ENCODE data around the gene PTPRM. TPM values are rescaled to one million over a fixed set of nuclear protein-coding genes. Genes with fewer than 3 reads are reported as not detected.

PTPRM gene
- total and polyA plus RNA-seq, 4 donors = 9.2 to 23.0 (median 12.7) TPM

GRCh38 chr18:7568426-7568825 lies 1.3 kb downstream of the PTPRM start:
- peak; percentile 53 for DNase-seq (ENCODE audit: low spot score)
- Histone ChIP-seq H3K4me3 (ENCODE audit: low read depth in 1 of 3, low read length in 3 of 3) (peak overlapping the region; percentile 44 to 97 (median 84)), H3K4me1 (ENCODE audit: control insufficient read depth in 4 of 4, insufficient read depth in 4 of 4, low read length in 3 of 4) (peaks cover 12 to 19% (median 14%) of the 10 kb centered on the region in 4 donors), H3K36me3 (ENCODE audit: control insufficient read depth in 4 of 4, insufficient read depth in 3 of 4, low read depth in 1 of 4, low read length in 3 of 4) (no peaks in the 10 kb centered on the region), H3K9me3 (ENCODE audit: control insufficient read depth in 4 of 4, low read length in 3 of 4) (no peaks in the 10 kb centered on the region), H3K9ac (ENCODE audit: low read depth in 1 of 2, low read length in 2 of 2) (peak overlapping the region in 1 of 2 donors; percentile 72), H3K27ac (ENCODE audit: low read depth in 1 of 2, low read length in 2 of 2) (peak overlapping the region; percentile 87 to 91), H3K27me3 (ENCODE audit: control insufficient read depth in 4 of 4, insufficient read depth in 4 of 4, low read length in 3 of 4) (no peaks in the 10 kb centered on the region)
- TF ChIP-seq REST (IDR thresholded peaks at IDR 0.05) = no peak
- peak in 1 of 2 donors; percentile 57 for TF ChIP-seq EGR1 (IDR thresholded peaks at IDR 0.05; ENCODE audit: low read depth in 2 of 2)
- TF ChIP-seq RAD21 (IDR thresholded peaks at IDR 0.05) = peak; percentile 20 to 43
- no peak for TF ChIP-seq ATF3 (IDR thresholded peaks at IDR 0.05)
- no peak for TF ChIP-seq MAX (IDR thresholded peaks at IDR 0.05)
- TF ChIP-seq CTCF (IDR thresholded peaks at IDR 0.05; ENCODE audit: low read depth, low read length, missing input control) = peak; percentile 20
- WGBS = 2% methylated on average over 44 of the region's 44 CpGs

- Histone ChIP-seq H3K9ac (ENCODE audit: low read depth in 1 of 2, low read length in 2 of 2) (no peak overlapping the region), H3K27ac (ENCODE audit: low read depth in 1 of 2, low read length in 2 of 2) (no peak overlapping the region), H3K4me3 (ENCODE audit: low read depth in 1 of 3, low read length in 3 of 3) (no peak overlapping the region), H3K36me3 (ENCODE audit: control insufficient read depth in 4 of 4, insufficient read depth in 3 of 4, low read depth in 1 of 4, low read length in 3 of 4) (no peaks in the 10 kb centered on the region), H3K4me1 (ENCODE audit: control insufficient read depth in 4 of 4, insufficient read depth in 4 of 4, low read length in 3 of 4) (peaks cover 8 to 14% (median 8%) of the 10 kb centered on the region in 4 donors), H3K27me3 (ENCODE audit: control insufficient read depth in 4 of 4, insufficient read depth in 4 of 4, low read length in 3 of 4) (no peaks in the 10 kb centered on the region), H3K9me3 (ENCODE audit: control insufficient read depth in 4 of 4, low read length in 3 of 4) (no peaks in the 10 kb centered on the region)
- WGBS = 89% methylated on average over 2 of the region's 2 CpGs
- no peak for DNase-seq (ENCODE audit: low spot score)
- TF ChIP-seq ATF3 (IDR thresholded peaks at IDR 0.05) = no peak
Measured at GRCh38 chr18:7571626-7572025, 4.5 kb downstream of the PTPRM start.

- no peak overlapping the region for H3K9ac ChIP-seq (ENCODE audit: low read depth in 1 of 2, low read length in 2 of 2)
- WGBS = 72% methylated on average over 2 of the region's 2 CpGs
- H3K9me3 ChIP-seq (ENCODE audit: control insufficient read depth in 4 of 4, low read length in 3 of 4) = no peaks in the 10 kb centered on the region
- DNase-seq (ENCODE audit: low spot score) = no peak
- H3K36me3 ChIP-seq (ENCODE audit: control insufficient read depth in 4 of 4, insufficient read depth in 3 of 4, low read depth in 1 of 4, low read length in 3 of 4) = no peaks in the 10 kb centered on the region
- no peak overlapping the region for H3K4me3 ChIP-seq (ENCODE audit: low read depth in 1 of 3, low read length in 3 of 3)
- H3K27me3 ChIP-seq (ENCODE audit: control insufficient read depth in 4 of 4, insufficient read depth in 4 of 4, low read length in 3 of 4) = no peaks in the 10 kb centered on the region
- H3K4me1 ChIP-seq (ENCODE audit: control insufficient read depth in 4 of 4, insufficient read depth in 4 of 4, low read length in 3 of 4) = peaks cover 6 to 14% (median 8%) of the 10 kb centered on the region in 4 donors
- H3K27ac ChIP-seq (ENCODE audit: low read depth in 1 of 2, low read length in 2 of 2) = no peak overlapping the region
- no peak for TF ChIP-seq HNF4A (conservative IDR thresholded peaks at IDR 0.05)
- TF ChIP-seq RAD21 (IDR thresholded peaks at IDR 0.05) = no peak
- no peak for TF ChIP-seq EGR1 (IDR thresholded peaks at IDR 0.05; ENCODE audit: low read depth in 2 of 2)
- no peak for TF ChIP-seq JUND (IDR thresholded peaks at IDR 0.05)
- TF ChIP-seq ZBTB33 (IDR thresholded peaks at IDR 0.05) = no peak
- no peak for TF ChIP-seq TAF1 (conservative IDR thresholded peaks at IDR 0.05)
- no peak for TF ChIP-seq CTCF (IDR thresholded peaks at IDR 0.05; ENCODE audit: low read depth, low read length, missing input control)
- no peak for TF ChIP-seq REST (IDR thresholded peaks at IDR 0.05)
- TF ChIP-seq YY1 (IDR thresholded peaks at IDR 0.05) = no peak
Measured at GRCh38 chr18:7572822-7573221, 5.7 kb downstream of the PTPRM start.
